Endothelial cell of umbilical vein (primary cell): ENCODE measurements around the gene WDR6. TPM values are rescaled to one million over a fixed set of nuclear protein-coding genes. Genes with fewer than 3 reads are reported as not detected.

Experiments used
- BruUV-seq: library from RNA; stranded (reverse); fragments of 400-500 nt; replicated peaks from 2 replicates; lab custom pipeline; 2021; lab: Mats Ljungman, UMichigan
- CTCF ChIA-PET: fragments of 300-600, 350-600 bp; sonication (Branson Sonifier 250); formaldehyde crosslinking; loops from one replicate; lab custom pipeline; 2021; ENCODE audit warnings: antibody characterized with exemption, inconsistent platforms; lab: Charles Lee
- POLR2A ChIA-PET: fragments of 300-600, 350-600 bp; sonication (Branson Sonifier 250); formaldehyde crosslinking; loops from one replicate; lab custom pipeline; 2021; ENCODE audit warnings: antibody characterized with exemption, inconsistent platforms; lab: Charles Lee
- DNase-seq: peaks from one replicate; pipeline ENCODE4 v3.0.0-alpha.2; 2011; ENCODE audit warnings: low read depth, low spot score
- FAIRE-seq: peaks from 2 replicates; lab custom pipeline; 2011; peaks lifted over from hg19 to GRCh38; lab: Jason Lieb, UNC
- H2AFZ ChIP-seq: 2 replicates; pipeline ENCODE4 v1.6.0; 2012; ENCODE audit warnings: low read depth, low read length, control low read depth, inconsistent platforms
- H3K27ac ChIP-seq: 2 replicates; pipeline ENCODE4 v1.5.1; 2011; ENCODE audit warnings: low read depth, mild to moderate bottlenecking, control low read depth, low read length, moderate library complexity; ENCODE audit not compliant: insufficient read depth
- H3K27me3 ChIP-seq, 2 experiments: 2 replicates each; pipeline versions ENCODE4 v1.6.0 to v1.6.1; 2011; ENCODE audit warnings: low read length in 2 of 2, mixed read lengths in 1 of 2; ENCODE audit not compliant: control insufficient read depth in 2 of 2, insufficient read depth in 2 of 2
- H3K36me3 ChIP-seq, 2 experiments: 2 replicates in 1 of 2; 3 replicates in 1 of 2; pipeline ENCODE4 v1.5.1; 2011; ENCODE audit warnings: low read length in 2 of 2, mild to moderate bottlenecking in 1 of 2, moderate library complexity in 1 of 2; ENCODE audit not compliant: control insufficient read depth in 2 of 2, insufficient read depth in 2 of 2; ENCODE audit errors: extremely low read depth in 1 of 2
- H3K4me1 ChIP-seq: 3 replicates; pipeline ENCODE4 v1.5.1; 2011; ENCODE audit warnings: mild to moderate bottlenecking, low read length; ENCODE audit not compliant: control insufficient read depth, insufficient read depth; ENCODE audit errors: extremely low read depth
- H3K4me2 ChIP-seq: 2 replicates; pipeline ENCODE4 v1.6.1; 2011; ENCODE audit warnings: low read length, control low read depth, mixed read lengths; ENCODE audit not compliant: insufficient read depth
- H3K4me3 ChIP-seq, 3 experiments: fragments of 200-600 bp in 1 of 3; sonication (generic), shearing (Covaris generic) in 1 of 3; replicated peaks in 1 of 3; 2 replicates each; pipeline ENCODE4 v1.5.1; 2011 to 2016; ENCODE audit warnings: control low read depth in 3 of 3, low read length in 3 of 3, mild to moderate bottlenecking in 2 of 3, inconsistent platforms in 1 of 3, low read depth in 1 of 3, moderate library complexity in 1 of 3; ENCODE audit not compliant: insufficient read depth in 1 of 3
- H3K79me2 ChIP-seq: 2 replicates; pipeline ENCODE4 v1.6.0; 2012; ENCODE audit warnings: low read length, inconsistent platforms; ENCODE audit not compliant: control insufficient read depth, insufficient read depth
- H3K9ac ChIP-seq: replicated peaks from 2 replicates; pipeline ENCODE3; 2011; ENCODE audit warnings: low read length, control low read depth; ENCODE audit not compliant: insufficient read depth; ENCODE audit errors: extremely low read depth
- H3K9me1 ChIP-seq: replicated peaks from 3 replicates; pipeline ENCODE4 v1.6.0; 2011; ENCODE audit warnings: mild to moderate bottlenecking, low read length; ENCODE audit not compliant: control insufficient read depth, insufficient read depth; ENCODE audit errors: extremely low read depth
- H3K9me3 ChIP-seq: replicated peaks from 2 replicates; pipeline ENCODE4 v1.5.1; 2012; ENCODE audit warnings: low read length, inconsistent platforms; ENCODE audit not compliant: control insufficient read depth, insufficient read depth
- H4K20me1 ChIP-seq: replicated peaks from 2 replicates; pipeline ENCODE3; 2011; ENCODE audit warnings: mild to moderate bottlenecking, low read length; ENCODE audit not compliant: control insufficient read depth, insufficient read depth; ENCODE audit errors: extremely low read depth
- CTCF ChIP-seq, 2 donors: IDR thresholded peaks; 1 replicate in 1 of 2; 2 replicates in 1 of 2; pipeline ENCODE4 v1.5.1; 2011; ENCODE audit warnings: low read length in 2 of 2, mild to moderate bottlenecking in 2 of 2, moderate library complexity in 2 of 2, control low read depth in 1 of 2, inconsistent platforms in 1 of 2, low read depth in 1 of 2; ENCODE audit not compliant: insufficient read depth in 1 of 2; ENCODE audit errors: extremely low read depth in 1 of 2
- EZH2 ChIP-seq: IDR thresholded peaks from 2 replicates; pipeline ENCODE4 v1.6.1; 2012; ENCODE audit warnings: borderline replicate concordance, low read depth, mild to moderate bottlenecking, moderate library complexity, low read length, inconsistent platforms; ENCODE audit not compliant: severe bottlenecking
- FOS ChIP-seq: IDR thresholded peaks from 2 replicates; pipeline ENCODE4 v1.6.1; 2011; ENCODE audit warnings: mild to moderate bottlenecking, low read length, moderate library complexity, borderline replicate concordance; ENCODE audit not compliant: insufficient read depth
- GATA2 ChIP-seq: IDR thresholded peaks from 2 replicates; pipeline ENCODE4 v1.7.0; 2011; ENCODE audit warnings: low read depth, mild to moderate bottlenecking, moderate library complexity, mixed read lengths, low read length; ENCODE audit not compliant: insufficient read length, insufficient read depth
- JUN ChIP-seq: IDR thresholded peaks from 2 replicates; pipeline ENCODE4 v1.6.1; 2011; ENCODE audit warnings: borderline replicate concordance, low read depth; ENCODE audit not compliant: insufficient read length, insufficient read depth
- MAX ChIP-seq: IDR thresholded peaks from 2 replicates; pipeline ENCODE4 v1.6.1; 2011; ENCODE audit not compliant: insufficient read depth, insufficient read length
- MYC ChIP-seq: IDR thresholded peaks from one replicate; pipeline ENCODE4 v1.6.1; 2011; ENCODE audit warnings: mild to moderate bottlenecking, low read depth, low read length
- POLR2A ChIP-seq: IDR thresholded peaks from 2 replicates; pipeline ENCODE4 v1.6.1; 2012; ENCODE audit warnings: low read depth, mild to moderate bottlenecking, control low read depth, low read length
- POLR2AphosphoS5 ChIP-seq: IDR thresholded peaks from 2 replicates; pipeline ENCODE4 v1.6.1; 2012; ENCODE audit warnings: low read depth, mild to moderate bottlenecking, control low read depth, low read length, moderate library complexity; ENCODE audit not compliant: insufficient read depth
- dilution Hi-C: fragments of 300-500 bp; cut with MboI; formaldehyde crosslinking; loops from one replicate; pipeline ENCODE4 v1.15.0; 2019; ENCODE audit warnings: low sequenced_read_pairs; ENCODE audit not compliant: extremely low pct_ligation_motif_present
- intact Hi-C: fragments of 100-400 bp; cut with micrococcal nuclease; formaldehyde crosslinking; loops from one replicate; pipeline ENCODE4 v1.10.0; 2022
- polyA plus RNA-seq, 4 experiments: library from polyadenylated mRNA; depleted of rRNA in 3 of 4; stranded (reverse) in 3 of 4; unstranded in 1 of 4; fragments of >200 nt; gene quantifications; 2 replicates each; pipeline versions ENCODE4 v1.2.1 to v1.2.3, GENCODE V29; 2011 to 2012; ENCODE audit warnings: missing spikeins in 1 of 4
- total RNA-seq: library from RNA; stranded (reverse); gene quantifications from 2 replicates; pipeline ENCODE4 v1.2.3, GENCODE V29; 2021

WDR6 gene
- total and polyA plus RNA-seq, 2 donors (not counting 3 experiments of a cell fraction or from before 2014, with no cell fraction given) = 192 to 319 TPM

DNA sequence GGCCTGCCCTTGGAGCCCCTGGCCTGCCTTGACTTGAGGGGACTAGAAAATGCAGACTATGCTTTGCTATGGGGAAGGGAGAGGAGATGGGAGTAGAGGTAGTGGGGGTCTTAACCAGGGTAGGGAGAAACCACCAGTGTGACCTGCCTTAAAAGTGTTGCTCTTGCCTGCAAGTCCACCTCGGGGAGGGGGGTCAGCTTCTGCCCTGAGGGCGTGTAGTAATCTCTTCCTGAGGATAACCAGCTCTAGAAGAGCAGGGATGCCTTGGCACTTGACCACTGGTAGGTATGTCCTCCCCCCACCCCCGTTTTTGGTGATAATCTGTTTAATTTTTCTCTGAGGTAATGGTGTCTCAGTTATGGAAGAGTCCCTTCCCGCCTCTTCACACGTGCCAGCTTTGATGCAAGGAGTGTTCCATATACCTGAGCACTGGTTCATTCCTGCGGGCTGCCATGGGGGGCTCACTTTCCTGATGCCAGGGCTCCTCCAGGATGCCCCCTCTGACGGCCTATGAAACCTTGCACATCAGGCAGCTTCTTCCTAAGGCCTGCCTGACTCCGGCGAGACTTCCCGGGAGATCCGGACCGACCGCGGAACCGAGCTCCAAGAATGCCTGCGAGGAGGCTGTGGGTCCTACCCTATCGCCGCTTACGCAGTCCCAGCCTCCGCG is 17.9 kb upstream of the WDR6 start:
- Histone ChIP-seq H3K9me3 (no peaks in the 10 kb centered on the region), H3K79me2 (peaks cover 19% of the 10 kb centered on the region), H2AFZ (peak overlapping the region; percentile 80), H3K4me2 (peak overlapping the region; percentile 74), H3K9me1 (no peaks in the 10 kb centered on the region), H3K27me3 (no peaks in the 10 kb centered on the region), H3K36me3 (peaks cover 3 to 4% of the 10 kb centered on the region in 2 experiments), H3K9ac (peak overlapping the region; percentile 91), H3K27ac (peak overlapping the region; percentile 97), H3K4me1 (peaks cover 24% of the 10 kb centered on the region), H3K4me3 (peak overlapping the region; percentile 25 to 69 (median 57)), H4K20me1 (no peaks in the 10 kb centered on the region)
- TF ChIP-seq GATA2 (no peak), POLR2AphosphoS5 (no peak), EZH2 (no peak), JUN (no peak), FOS (no peak), CTCF (IDR thresholded peaks at IDR 0.05; ENCODE audit: extremely low read depth in 1 of 2, insufficient read depth in 1 of 2, low read depth in 1 of 2, low read length in 2 of 2) (no peak), MAX (no peak), MYC (no peak), POLR2A (no peak)
- dilution Hi-C loops = no loop called here
- FAIRE-seq (no peak), DNase-seq (no peak)
- TSS peak; percentile 53 for BruUV-seq
- intact Hi-C loops = loop anchor here (1.0 to 2.0 kb wide), 3 partner anchors 32 to 170 kb away; partner anchors contain the start of gene QRICH1
- ChIA-PET CTCF (interaction anchor here (0.8 to 8.8 kb wide), 12 partner anchors 11 to 460 kb away, joined by 3 to 254 read pairs (median 4); partner anchors contain the start of genes DALRD3, IMPDH2, NDUFAF3 and QRICH1), POLR2A (interaction anchor here (0.8 to 5.4 kb wide), 4 partner anchors 9 to 32 kb away, joined by 3 to 40 read pairs (median 6); partner anchors contain the start of genes NDUFAF3 and WDR6)
